NK-92 treated with Interleukin-12 subunit alpha and Interleukin-12 subunit beta, amount 100 ng/mL, for 24 hours (cell line): Measurements from ENCODE around the gene PLPP3.

Experiments
- DNase-seq: peaks from one replicate; lab custom pipeline; 2025; lab: John Stamatoyannopoulos, UW

The PLPP3 gene

GRCh38 chr1:56496821-56497772 is 82.3 kb downstream of the PLPP3 start:
- DNase-seq = no peak

DNA sequence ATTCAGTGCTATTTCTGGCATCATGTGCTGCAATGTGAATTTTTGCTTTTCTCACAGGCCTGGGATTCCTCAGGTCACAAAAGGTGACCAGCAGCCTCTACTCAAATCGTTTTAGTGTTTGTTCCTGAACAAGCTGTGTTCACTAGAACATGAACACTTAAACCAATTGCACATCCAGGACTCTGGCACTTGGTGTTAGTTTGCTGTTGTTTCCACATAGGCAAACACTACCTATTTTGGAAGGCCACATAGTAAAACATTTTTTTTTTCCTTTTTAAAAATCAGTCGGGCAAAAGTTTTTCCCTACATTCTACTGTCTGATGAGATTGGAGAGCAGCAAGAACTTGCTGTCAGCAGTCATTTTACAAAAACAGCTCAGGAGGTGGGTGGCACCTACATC is 83.2 kb downstream of the PLPP3 start:
- no peak for DNase-seq

GRCh38 chr1:56495538-56495937 is 83.8 kb downstream of the PLPP3 start:
- no peak for DNase-seq

DNA sequence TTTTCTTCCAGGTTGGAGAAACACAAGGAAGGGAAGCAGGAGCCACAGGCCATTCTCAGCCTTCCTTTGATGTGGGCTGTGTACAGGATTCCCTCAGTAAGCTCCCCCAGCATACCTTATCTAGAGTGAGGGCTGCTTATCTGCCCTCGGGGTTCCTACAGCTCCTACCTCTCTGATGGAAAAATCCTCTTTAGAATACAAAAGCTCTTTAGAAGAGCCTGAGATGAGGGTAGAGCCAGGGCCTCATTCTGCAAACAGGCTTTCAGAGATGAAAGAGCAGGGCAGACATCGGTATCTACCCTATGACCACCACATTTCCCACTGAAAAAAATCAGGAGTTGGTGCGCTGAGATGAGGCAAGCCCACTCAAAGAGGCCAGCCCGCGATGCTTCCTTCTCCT is 85.1 kb downstream of the PLPP3 start:
- DNase-seq = no peak

GRCh38 chr1:56493826-56494225 is 85.5 kb downstream of the PLPP3 start:
- no peak for DNase-seq

DNA sequence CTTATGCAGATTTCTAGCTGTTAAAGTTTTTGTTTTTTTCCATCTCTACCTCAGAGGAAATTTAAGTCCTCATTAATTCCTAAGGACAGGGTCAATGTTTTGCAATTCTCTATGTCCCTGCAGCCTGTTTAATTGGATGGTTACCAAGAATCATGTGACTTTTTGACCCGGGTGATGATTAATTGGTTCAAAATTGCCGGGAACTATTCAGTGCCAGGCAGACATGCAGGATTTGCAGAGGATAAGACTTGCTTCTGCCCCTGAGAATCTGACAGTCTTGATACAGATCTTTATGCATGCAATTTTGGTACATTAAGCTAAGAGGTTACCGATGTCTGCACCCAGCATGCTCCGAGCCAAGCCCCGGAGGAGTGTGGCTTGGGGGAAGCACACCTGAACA is 87.9 kb downstream of the PLPP3 start:
- DNase-seq = no peak

DNA sequence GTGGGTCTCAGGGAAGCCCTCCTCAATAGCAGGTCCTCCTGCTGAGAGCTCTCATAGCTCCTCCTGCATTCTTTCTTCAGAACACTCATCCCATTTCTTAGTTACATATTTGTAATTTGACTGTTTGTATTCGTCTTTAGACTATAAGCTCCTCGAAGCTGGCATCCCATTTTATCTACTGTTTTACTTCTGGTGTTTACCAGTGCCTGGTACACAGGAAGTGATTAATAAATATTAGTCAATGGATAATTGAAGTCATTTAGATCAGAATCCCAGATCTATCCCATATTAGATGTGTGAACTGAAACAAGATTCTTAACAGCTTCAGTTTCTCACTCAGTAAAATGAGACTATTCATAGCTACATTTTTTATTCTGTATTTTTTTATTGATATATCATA is 88.7 kb downstream of the PLPP3 start:
- no peak for DNase-seq

GRCh38 chr1:56489695-56490094 is 89.7 kb downstream of the PLPP3 start:
- no peak for DNase-seq

- DNase-seq = no peak
Measured at GRCh38 chr1:56484695-56485094, 94.7 kb downstream of the PLPP3 start.

- no peak for DNase-seq
Measured at GRCh38 chr1:56483104-56483503, 96.3 kb downstream of the PLPP3 start.

DNA sequence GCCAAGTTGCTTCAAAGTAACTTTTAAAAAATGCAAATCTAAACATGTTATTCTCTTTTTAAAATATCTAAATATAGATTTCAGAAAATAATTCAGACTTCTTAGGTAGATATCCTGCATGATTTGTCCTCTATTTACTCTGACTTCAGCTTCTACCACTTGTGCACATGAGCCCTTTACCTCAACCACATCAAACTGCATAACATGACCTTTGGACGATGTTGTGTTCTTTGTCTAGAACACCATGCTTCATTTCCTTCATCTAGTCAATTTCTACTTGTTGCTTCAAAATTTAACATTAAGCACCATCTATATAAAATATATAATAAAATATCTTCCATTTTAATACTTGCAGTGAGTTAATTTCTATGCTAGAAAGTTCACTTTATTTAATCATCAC is 96.9 kb downstream of the PLPP3 start:
- DNase-seq = no peak

DNA sequence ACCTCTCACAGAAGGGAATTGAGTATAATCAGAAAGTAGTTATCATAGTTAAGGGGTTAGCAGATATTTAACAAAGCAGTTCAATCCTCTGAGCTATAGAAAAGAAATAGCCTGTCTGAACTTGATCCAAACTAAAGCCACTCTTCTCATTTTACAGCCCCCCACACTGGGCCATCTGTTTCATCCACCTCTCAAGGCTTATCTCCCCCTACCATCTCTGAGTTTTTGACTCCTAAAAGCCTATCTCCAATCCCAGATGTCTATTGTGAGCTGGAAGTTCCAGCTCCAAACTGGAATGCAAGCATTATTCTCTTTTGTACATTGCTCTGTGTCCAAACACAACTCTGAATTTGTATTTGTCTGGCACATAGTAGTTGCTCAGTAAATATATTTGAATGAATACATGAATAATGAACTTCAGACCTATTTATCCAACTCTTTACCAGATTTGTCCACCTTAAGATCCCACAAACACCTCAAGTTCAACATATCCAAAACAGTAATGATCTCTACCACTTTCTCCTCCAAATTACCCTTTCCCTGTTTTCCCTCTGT is 98.1 kb downstream of the PLPP3 start:
- no peak for DNase-seq

DNA sequence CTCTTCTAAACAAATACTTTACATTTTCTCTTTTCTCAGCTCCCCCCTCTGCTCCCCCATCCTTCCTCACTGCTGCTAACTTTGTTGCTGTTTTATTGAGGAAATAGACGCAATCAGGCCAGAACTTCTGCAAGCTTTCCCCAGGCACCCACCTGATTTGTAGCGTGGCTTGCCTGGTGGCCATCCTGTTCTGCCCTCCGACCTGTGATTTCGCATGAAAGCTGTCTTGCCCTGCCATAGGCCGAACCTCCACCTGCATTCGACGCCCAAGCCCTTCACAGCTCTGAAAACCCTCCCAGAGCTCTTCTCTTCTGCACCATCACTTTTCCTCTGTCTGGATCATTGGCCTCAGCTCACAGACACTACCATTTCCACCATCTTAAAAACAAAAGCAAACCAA is 100.6 kb downstream of the PLPP3 start:
- DNase-seq = no peak

- DNase-seq = no peak
Measured at GRCh38 chr1:56477164-56478111, 101.9 kb downstream of the PLPP3 start.

DNA sequence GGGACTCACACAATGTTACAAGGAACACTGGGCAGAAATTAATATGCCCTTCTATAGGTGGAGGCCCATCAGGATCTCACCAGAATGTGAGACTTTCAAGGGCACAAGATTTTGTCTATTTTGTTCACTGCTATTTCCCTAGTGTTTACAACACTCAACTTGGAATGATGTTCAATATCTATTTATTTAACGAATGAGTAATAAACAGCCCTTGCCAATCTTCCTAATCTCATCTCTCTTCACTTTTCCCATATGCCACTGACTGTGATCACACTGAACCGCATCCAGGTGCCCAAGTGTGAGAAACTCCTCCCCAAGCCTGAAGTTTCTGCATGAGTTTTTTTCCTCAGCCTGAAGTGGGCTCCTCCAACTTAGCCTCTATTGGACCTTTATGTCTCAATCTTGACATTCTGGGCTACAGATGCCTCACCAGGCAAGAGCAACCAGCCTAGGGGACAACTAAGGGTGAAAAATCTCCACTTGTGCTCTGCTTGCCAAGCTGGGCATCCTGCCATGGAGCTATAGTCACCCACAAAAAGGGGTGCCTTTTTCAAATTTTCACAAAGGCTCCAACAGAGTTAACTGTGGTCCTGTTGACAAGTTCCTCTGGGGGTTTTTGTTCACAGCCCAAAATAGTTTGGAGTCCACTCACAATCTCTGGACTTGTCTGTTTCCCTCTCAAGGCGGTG is 105.6 kb downstream of the PLPP3 start:
- DNase-seq = no peak

DNA sequence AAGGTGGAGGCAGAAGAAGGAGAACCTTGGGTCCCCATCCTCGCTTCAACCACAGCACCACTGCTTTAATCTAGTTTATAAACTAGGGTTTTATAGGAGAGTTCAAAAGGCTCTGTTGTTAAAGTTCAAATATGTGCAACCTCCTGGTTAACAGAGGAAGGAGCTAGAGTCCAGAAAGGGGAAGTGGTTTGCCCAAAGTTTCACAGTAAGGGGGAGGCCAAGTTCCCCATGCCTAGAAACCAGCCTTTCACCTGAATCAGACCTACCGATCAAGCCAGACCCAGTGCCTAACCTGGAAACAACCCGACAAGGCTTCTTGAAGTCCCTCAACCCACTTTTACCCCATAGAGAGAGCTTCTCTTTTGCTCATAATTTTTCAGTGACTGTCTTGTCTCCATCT is 106.5 kb downstream of the PLPP3 start:
- DNase-seq = peak; percentile 20

GRCh38 chr1:56469640-56470371 is 109.6 kb downstream of the PLPP3 start:
- no peak for DNase-seq

GRCh38 chr1:56468518-56468917 is 110.8 kb downstream of the PLPP3 start:
- DNase-seq = no peak

DNA sequence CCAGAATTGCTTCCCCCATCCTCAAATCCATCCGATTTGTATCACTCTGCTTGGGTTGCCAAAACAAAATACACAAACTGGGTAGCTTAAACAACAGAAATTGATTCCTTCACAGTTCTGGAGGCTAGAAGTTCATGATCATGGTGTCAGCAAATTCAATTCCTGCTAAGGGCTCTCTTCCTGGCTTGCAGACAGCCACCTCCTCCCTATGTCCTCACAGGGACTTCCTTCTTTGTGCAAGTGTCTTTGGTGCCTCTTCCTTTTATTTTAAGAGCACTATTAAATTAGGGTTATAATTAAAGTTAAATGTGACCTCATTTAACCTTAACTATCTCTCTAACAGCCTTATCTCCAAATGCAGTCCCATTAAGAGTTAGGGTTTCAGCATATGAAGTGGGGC is 112.8 kb downstream of the PLPP3 start:
- DNase-seq = no peak

- DNase-seq = no peak
Measured at GRCh38 chr1:56464294-56464693, 115.1 kb downstream of the PLPP3 start.

DNA sequence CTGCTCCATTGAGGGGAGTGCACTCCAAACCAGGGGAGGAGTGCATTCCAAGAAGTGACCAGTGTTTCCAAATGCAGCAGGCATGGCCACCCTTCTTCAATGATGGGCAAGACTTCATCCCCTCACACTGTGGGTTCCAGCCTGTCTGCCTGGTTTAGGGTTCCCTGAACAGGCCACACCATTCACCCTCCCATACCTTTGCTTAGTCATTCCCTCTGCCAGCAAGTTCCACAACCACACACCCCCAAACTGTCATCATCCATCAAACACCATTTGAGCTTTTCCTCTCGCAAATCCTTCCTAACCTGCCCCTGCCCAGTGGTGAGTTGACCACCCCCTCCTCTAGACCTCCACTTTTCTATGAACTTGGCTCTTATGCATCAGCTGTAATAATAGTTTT is 116.0 kb downstream of the PLPP3 start:
- DNase-seq = no peak
